OCI-LY7 (cell line): Measurements from ENCODE around the gene DDHD1. TPM values are rescaled to one million over a fixed set of nuclear protein-coding genes. Genes with fewer than 3 reads are reported as not detected.
A peak's percentile ranks its signal among the peaks of the same experiment; 100 is the strongest.

Experiments used
- BruUV-seq: library from RNA; stranded (reverse); fragments of 400-500 nt; replicated peaks from 2 replicates; lab custom pipeline; 2021; lab: Mats Ljungman, UMichigan
- CTCF ChIA-PET: fragments of 300-600 bp; sonication (Branson Sonifier 250); formaldehyde crosslinking; loops from one replicate; lab custom pipeline; 2022; ENCODE audit warnings: antibody characterized with exemption; ENCODE audit not compliant: unreplicated experiment; lab: Charles Lee
- POLR2A ChIA-PET: fragments of 300-600 bp; sonication (Branson Sonifier 250); formaldehyde crosslinking; loops from one replicate; lab custom pipeline; 2022; ENCODE audit warnings: antibody characterized with exemption; lab: Charles Lee
- DNase-seq: peaks from one replicate; pipeline ENCODE4 v3.0.0-alpha.2; 2015; ENCODE audit warnings: low spot score
- H2AFZ ChIP-seq: fragments of 200-600 bp; sonication (generic), shearing (Covaris generic); 2 replicates; pipeline ENCODE4 v1.6.1; 2014; ENCODE audit warnings: mild to moderate bottlenecking, antibody characterized with exemption, low read length, moderate library complexity
- H3K27ac ChIP-seq: fragments of 200-600 bp; sonication (generic); 2 replicates; pipeline ENCODE4 v1.5.1; 2014; ENCODE audit warnings: mixed run types, low read depth, mild to moderate bottlenecking, moderate library complexity, low read length, inconsistent platforms; ENCODE audit not compliant: poor library complexity, severe bottlenecking
- H3K36me3 ChIP-seq: fragments of 200-600 bp; sonication (generic); 2 replicates; pipeline ENCODE4 v1.6.1; 2014; ENCODE audit warnings: mild to moderate bottlenecking, antibody characterized with exemption, low read length, moderate library complexity, mixed read lengths; ENCODE audit not compliant: insufficient read depth
- H3K4me1 ChIP-seq: fragments of 200-600 bp; sonication (generic); 2 replicates; pipeline ENCODE4 v1.5.1; 2014; ENCODE audit warnings: mild to moderate bottlenecking, low read length; ENCODE audit not compliant: insufficient read depth, poor library complexity, severe bottlenecking
- H3K4me2 ChIP-seq: fragments of 200-600 bp; sonication (generic); 2 replicates; pipeline ENCODE4 v1.6.1; 2014; ENCODE audit warnings: mild to moderate bottlenecking, low read length
- H3K4me3 ChIP-seq: fragments of 200-600 bp; sonication (generic); 2 replicates; pipeline ENCODE4 v1.5.1; 2014; ENCODE audit warnings: mild to moderate bottlenecking, low read depth, low read length; ENCODE audit not compliant: poor library complexity, severe bottlenecking
- H3K79me2 ChIP-seq: fragments of 200-600 bp; sonication (generic); 2 replicates; pipeline ENCODE4 v1.6.1; 2016; ENCODE audit warnings: low read depth, mild to moderate bottlenecking, low read length, moderate library complexity, mixed read lengths; ENCODE audit not compliant: insufficient read depth
- H3K9me2 ChIP-seq: fragments of 200-600 bp; sonication (generic); 2 replicates; pipeline ENCODE4 v1.6.1; 2016; ENCODE audit warnings: mild to moderate bottlenecking, low read length, mixed read lengths; ENCODE audit not compliant: insufficient read depth
- H3K9me3 ChIP-seq: fragments of 200-600 bp; sonication (generic); 2 replicates; pipeline ENCODE4 v1.6.1; 2014; ENCODE audit warnings: mild to moderate bottlenecking, mixed run types, low read length, mixed read lengths
- H4K20me1 ChIP-seq: fragments of 200-600 bp; sonication (generic); 2 replicates; pipeline ENCODE4 v1.6.1; 2014; ENCODE audit warnings: mild to moderate bottlenecking, antibody characterized with exemption, low read length, moderate library complexity, mixed read lengths; ENCODE audit not compliant: insufficient read depth
- EZH2phosphoT487 ChIP-seq: fragments of 200-600 bp; sonication (generic); IDR thresholded peaks from 2 replicates; pipeline ENCODE4 v1.6.1; 2018; ENCODE audit warnings: low read depth, borderline replicate concordance, mild to moderate bottlenecking, mixed run types, antibody characterized with exemption, low read length, moderate library complexity, mixed read lengths
- intact Hi-C: fragments of 100-400 bp; cut with micrococcal nuclease; formaldehyde crosslinking; loops from one replicate; pipeline ENCODE4 v1.10.0; 2022; ENCODE audit not compliant: unreplicated experiment
- total RNA-seq, 2 experiments: library from RNA; depleted of rRNA in 1 of 2; stranded (reverse); fragments of >200 nt in 1 of 2; shearing (Covaris generic) in 1 of 2; gene quantifications; 2 replicates each; pipeline ENCODE4 v1.2.3, GENCODE V29; 2014 to 2022
- TF ChIP-seq, protein P1 (sequence below): fragments of 200-600 bp; sonication (generic); conservative IDR thresholded peaks from 2 replicates; pipeline ENCODE4 v1.5.1; 2014; ENCODE audit warnings: mild to moderate bottlenecking, antibody characterized with exemption, low read length, moderate library complexity, mixed read lengths

DDHD1 gene
- total RNA-seq, 2 experiments from 2014 or later, result 28.7 to 45.2 TPM

DNA sequence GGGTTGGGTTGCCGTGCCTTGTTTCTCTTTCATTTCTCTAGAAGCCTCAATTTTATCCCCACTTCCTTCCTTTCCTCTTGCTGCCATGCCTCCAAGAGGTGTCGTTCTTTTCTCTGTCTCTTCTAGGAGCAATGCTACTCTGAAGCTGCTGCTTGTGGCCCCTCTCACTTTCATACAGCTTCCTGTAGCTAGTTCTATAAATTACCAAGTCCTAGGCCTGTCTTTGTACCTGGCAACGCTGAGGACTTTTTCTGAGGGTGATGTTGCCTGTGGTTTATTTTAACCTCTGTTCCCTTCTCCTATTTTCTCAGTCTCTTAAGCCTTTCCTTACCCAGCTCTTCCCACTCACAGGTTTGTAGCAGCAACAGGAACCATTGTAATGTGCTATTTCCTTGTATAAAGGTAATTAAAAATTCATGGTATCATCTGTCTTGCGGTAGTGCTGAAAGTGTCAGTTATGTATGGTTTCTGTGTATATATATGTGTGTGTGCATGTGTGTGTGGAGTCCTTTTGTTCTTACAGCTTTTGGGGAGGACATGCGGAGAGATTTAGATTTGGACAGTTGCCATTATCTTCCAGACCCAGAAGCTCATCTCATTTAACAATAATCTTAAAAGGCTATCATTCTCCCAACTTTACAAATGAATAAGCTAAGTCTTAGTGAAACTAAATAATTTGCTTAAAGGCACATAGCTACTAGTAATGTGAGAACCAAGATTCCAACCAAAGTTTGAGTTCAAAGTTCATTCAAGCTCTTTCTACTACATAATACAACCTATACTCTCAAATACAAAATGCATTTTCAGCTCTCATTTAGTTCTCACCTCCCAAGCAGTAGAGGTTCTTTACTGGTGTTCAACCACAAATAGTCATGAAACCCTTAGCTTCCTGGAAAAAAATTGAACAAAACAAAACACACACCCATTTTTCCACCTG lies 43.8 kb downstream of the DDHD1 start:
- peak overlapping the region; percentile 21; the same call in 1 of the 2 replicates for H2AFZ ChIP-seq
- H3K9me2 ChIP-seq, result no peaks in the 10 kb centered on the region
- H3K27ac ChIP-seq, result peak overlapping the region; percentile 69
- peaks cover 8% of the 10 kb centered on the region; the same call in 1 of the 2 replicates for H3K36me3 ChIP-seq
- peaks cover 8% of the 10 kb centered on the region; the same call in 1 of the 2 replicates for H3K9me3 ChIP-seq
- no peaks in the 10 kb centered on the region for H4K20me1 ChIP-seq
- ChIA-PET POLR2A (interaction anchor here (0.6 to 5.5 kb wide), 13 partner anchors 10 to 380 kb away, joined by 3 to 38 read pairs (median 4); partner anchors contain the start of gene DDHD1), CTCF (interaction anchor here (1.1 kb wide), 1 partner anchor 44 kb away, joined by 3 read pairs; the partner anchor contains the start of gene DDHD1)
- H3K4me2 ChIP-seq, result peak overlapping the region; percentile 80
- no TSS peak for BruUV-seq
- peaks cover 70% of the 10 kb centered on the region; the same call in 1 of the 2 replicates for H3K79me2 ChIP-seq
- peak; percentile 43 for DNase-seq
- peak overlapping the region; percentile 53 for H3K4me3 ChIP-seq
- intact Hi-C loops, result loop anchor here (1.0 kb wide), 1 partner anchor 44 kb away; the partner anchor contains the start of gene DDHD1
- peaks cover 25% of the 10 kb centered on the region for H3K4me1 ChIP-seq
- no peak for TF ChIP-seq EZH2phosphoT487
- TF ChIP-seq, protein P1, sequence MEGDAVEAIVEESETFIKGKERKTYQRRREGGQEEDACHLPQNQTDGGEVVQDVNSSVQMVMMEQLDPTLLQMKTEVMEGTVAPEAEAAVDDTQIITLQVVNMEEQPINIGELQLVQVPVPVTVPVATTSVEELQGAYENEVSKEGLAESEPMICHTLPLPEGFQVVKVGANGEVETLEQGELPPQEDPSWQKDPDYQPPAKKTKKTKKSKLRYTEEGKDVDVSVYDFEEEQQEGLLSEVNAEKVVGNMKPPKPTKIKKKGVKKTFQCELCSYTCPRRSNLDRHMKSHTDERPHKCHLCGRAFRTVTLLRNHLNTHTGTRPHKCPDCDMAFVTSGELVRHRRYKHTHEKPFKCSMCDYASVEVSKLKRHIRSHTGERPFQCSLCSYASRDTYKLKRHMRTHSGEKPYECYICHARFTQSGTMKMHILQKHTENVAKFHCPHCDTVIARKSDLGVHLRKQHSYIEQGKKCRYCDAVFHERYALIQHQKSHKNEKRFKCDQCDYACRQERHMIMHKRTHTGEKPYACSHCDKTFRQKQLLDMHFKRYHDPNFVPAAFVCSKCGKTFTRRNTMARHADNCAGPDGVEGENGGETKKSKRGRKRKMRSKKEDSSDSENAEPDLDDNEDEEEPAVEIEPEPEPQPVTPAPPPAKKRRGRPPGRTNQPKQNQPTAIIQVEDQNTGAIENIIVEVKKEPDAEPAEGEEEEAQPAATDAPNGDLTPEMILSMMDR, result no peak

DNA sequence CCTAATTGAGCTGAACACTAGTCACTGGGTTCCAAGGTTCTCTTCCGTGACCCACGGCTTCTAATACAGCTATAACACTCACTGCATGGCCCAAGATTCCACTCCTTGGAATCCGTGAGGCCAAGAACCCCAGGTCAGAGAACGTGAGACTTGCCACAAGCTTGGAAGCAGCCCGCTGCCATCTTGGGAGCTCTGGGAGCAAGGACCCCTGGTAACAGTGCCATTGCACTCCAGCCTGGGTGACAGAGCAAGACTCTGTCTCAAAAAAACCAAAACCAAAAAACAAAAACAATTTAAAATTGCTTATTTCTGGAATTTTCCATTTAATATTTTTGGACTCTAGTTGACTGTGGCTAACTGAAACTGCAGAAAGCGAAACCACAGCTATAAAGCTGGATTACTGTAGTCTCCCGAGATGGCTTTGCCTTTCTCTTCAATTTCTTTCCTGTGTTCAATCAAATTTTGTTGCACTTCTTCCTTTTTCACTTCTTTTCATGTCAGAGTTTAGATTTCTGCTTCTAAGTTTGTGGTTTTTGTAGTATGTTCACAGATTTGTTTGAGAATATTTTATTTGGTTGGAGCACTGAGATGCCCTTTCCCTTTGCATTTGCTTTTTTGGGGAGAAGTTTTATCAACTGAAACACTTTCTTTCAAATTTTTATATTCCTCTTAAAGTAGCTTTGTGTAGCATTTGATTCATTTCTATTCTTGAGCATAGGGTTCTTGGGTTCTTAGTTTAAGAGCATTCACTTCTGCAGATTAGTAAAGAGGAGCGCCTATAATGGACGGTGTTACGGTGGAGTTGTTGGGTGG lies 44.6 kb downstream of the DDHD1 start:
- no peaks in the 10 kb centered on the region for H4K20me1 ChIP-seq
- no peaks in the 10 kb centered on the region for H3K9me2 ChIP-seq
- ChIA-PET POLR2A (interaction anchor here (0.6 to 5.5 kb wide), 13 partner anchors 11 to 379 kb away, joined by 3 to 38 read pairs (median 4); partner anchors contain the start of gene DDHD1), CTCF (no interaction called here)
- intact Hi-C loops, result loop anchor here (1.0 kb wide), 1 partner anchor 45 kb away; the partner anchor contains the start of gene DDHD1
- peak; percentile 34 for DNase-seq
- BruUV-seq, result no TSS peak
- no peak for TF ChIP-seq EZH2phosphoT487
- peak overlapping the region; percentile 21; the same call in 1 of the 2 replicates for H2AFZ ChIP-seq
- peaks cover 8% of the 10 kb centered on the region; the same call in 1 of the 2 replicates for H3K9me3 ChIP-seq
- H3K4me1 ChIP-seq, result peaks cover 25% of the 10 kb centered on the region
- peaks cover 68% of the 10 kb centered on the region; the same call in 1 of the 2 replicates for H3K79me2 ChIP-seq
- peak overlapping the region; percentile 69 for H3K27ac ChIP-seq
- H3K4me2 ChIP-seq, result peak overlapping the region; percentile 80
- peak overlapping the region; percentile 53 for H3K4me3 ChIP-seq
- H3K36me3 ChIP-seq, result peaks cover 10% of the 10 kb centered on the region

- POLR2A ChIA-PET, result interaction anchor here (5.5 kb wide), 1 partner anchor 46 kb away, joined by 38 read pairs; the partner anchor contains the start of gene DDHD1
- no peaks in the 10 kb centered on the region for H4K20me1 ChIP-seq
- H3K9me2 ChIP-seq, result no peaks in the 10 kb centered on the region
- H3K36me3 ChIP-seq, result peaks cover 18% of the 10 kb centered on the region
- no TSS peak for BruUV-seq
- no peak overlapping the region for H2AFZ ChIP-seq
- TF ChIP-seq, protein P1, result no peak
- no peak for TF ChIP-seq EZH2phosphoT487
- intact Hi-C loops, result no loop called here
- no peak overlapping the region for H3K4me2 ChIP-seq
- CTCF ChIA-PET, result no interaction called here
- DNase-seq, result no peak
- H3K4me1 ChIP-seq, result peaks cover 25% of the 10 kb centered on the region
- H3K79me2 ChIP-seq, result peaks cover 63% of the 10 kb centered on the region; the same call in 1 of the 2 replicates
- H3K27ac ChIP-seq, result no peak overlapping the region
- peaks cover 8% of the 10 kb centered on the region; the same call in 1 of the 2 replicates for H3K9me3 ChIP-seq
- H3K4me3 ChIP-seq, result no peak overlapping the region
Measured at GRCh38 chr14:53106768-53107167, 46.4 kb downstream of the DDHD1 start.
